ENCODE measurements around the gene CSRP2.
A peak's percentile ranks its signal among the peaks of the same experiment; 100 is the strongest.

CSRP2 gene

GRCh38 chr12:76891609-76892008 lies 12.8 kb upstream of the CSRP2 start:
- DNase-seq: no peak

GRCh38 chr12:76890151-76891143 lies 11.6 kb upstream of the CSRP2 start:
- peak in 1 of 5 experiments; percentile 8 for DNase-seq

GRCh38 chr12:76888775-76889174 lies 10.0 kb upstream of the CSRP2 start:
- DNase-seq: no peak

GRCh38 chr12:76883811-76884210 lies 5.0 kb upstream of the CSRP2 start:
- no peak for DNase-seq

- DNase-seq: no peak
These were observed 4.3 kb upstream of the CSRP2 start for GRCh38 chr12:76883151-76883550.

GRCh38 chr12:76882367-76882766 lies 3.5 kb upstream of the CSRP2 start:
- DNase-seq: no peak

GRCh38 chr12:76881142-76881541 lies 2.3 kb upstream of the CSRP2 start:
- DNase-seq: no peak

- no peak for DNase-seq
These were observed 1.8 kb upstream of the CSRP2 start for GRCh38 chr12:76880519-76881023.

- DNase-seq: no peak
These were observed 1.1 kb upstream of the CSRP2 start for GRCh38 chr12:76879710-76880518.

GRCh38 chr12:76878099-76878898 lies 520 bp downstream of the CSRP2 start:
- peak in 2 of 5 experiments; percentile 6 to 11 for DNase-seq

- DNase-seq: no peak
These were observed 2.1 kb downstream of the CSRP2 start for GRCh38 chr12:76876696-76877229.

GRCh38 chr12:76874491-76875190 lies 4.2 kb downstream of the CSRP2 start:
- DNase-seq: no peak

- no peak for DNase-seq
These were observed 4.8 kb downstream of the CSRP2 start for GRCh38 chr12:76874027-76874426.

- no peak for DNase-seq
These were observed 6.4 kb downstream of the CSRP2 start for GRCh38 chr12:76872415-76872814.

GRCh38 chr12:76871742-76872141 lies 7.1 kb downstream of the CSRP2 start:
- no peak for DNase-seq

- no peak for DNase-seq
These were observed 7.7 kb downstream of the CSRP2 start for GRCh38 chr12:76871082-76871481.

- no peak for DNase-seq
These were observed 12.1 kb downstream of the CSRP2 start for GRCh38 chr12:76866726-76867125.

- no peak for DNase-seq
These were observed 12.7 kb downstream of the CSRP2 start for GRCh38 chr12:76866151-76866567.

- DNase-seq: no peak
These were observed 13.9 kb downstream of the CSRP2 start for GRCh38 chr12:76864791-76865400.

- no peak for DNase-seq
These were observed 15.0 kb downstream of the CSRP2 start for GRCh38 chr12:76863837-76864236.
